Endothelial cell of umbilical vein (primary cell): ENCODE results near the gene PDK1. TPM values are rescaled to one million over a fixed set of nuclear protein-coding genes. Genes with fewer than 3 reads are reported as not detected.
"Not testable (repeated sequence)": the region's sequence is repeated elsewhere in the genome, so short reads cannot be mapped to it uniquely, and the experiment has no call there.

Source experiments
- BruUV-seq: library from RNA; stranded (reverse); fragments of 400-500 nt; replicated peaks from 2 replicates; lab custom pipeline; 2021; lab: Mats Ljungman, UMichigan
- CTCF ChIA-PET: fragments of 300-600, 350-600 bp; sonication (Branson Sonifier 250); formaldehyde crosslinking; loops from one replicate; lab custom pipeline; 2021; ENCODE audit warnings: antibody characterized with exemption, inconsistent platforms; lab: Charles Lee
- POLR2A ChIA-PET: fragments of 300-600, 350-600 bp; sonication (Branson Sonifier 250); formaldehyde crosslinking; loops from one replicate; lab custom pipeline; 2021; ENCODE audit warnings: antibody characterized with exemption, inconsistent platforms; lab: Charles Lee
- DNase-seq: peaks from one replicate; pipeline ENCODE4 v3.0.0-alpha.2; 2011; ENCODE audit warnings: low read depth, low spot score
- FAIRE-seq: peaks from 2 replicates; lab custom pipeline; 2011; peaks lifted over from hg19 to GRCh38; lab: Jason Lieb, UNC
- H2AFZ ChIP-seq: 2 replicates; pipeline ENCODE4 v1.6.0; 2012; ENCODE audit warnings: low read depth, low read length, control low read depth, inconsistent platforms
- H3K27ac ChIP-seq: 2 replicates; pipeline ENCODE4 v1.5.1; 2011; ENCODE audit warnings: low read depth, mild to moderate bottlenecking, control low read depth, low read length, moderate library complexity; ENCODE audit not compliant: insufficient read depth
- H3K27me3 ChIP-seq, 2 experiments: 2 replicates each; pipeline versions ENCODE4 v1.6.0 to v1.6.1; 2011; ENCODE audit warnings: low read length in 2 of 2, mixed read lengths in 1 of 2; ENCODE audit not compliant: control insufficient read depth in 2 of 2, insufficient read depth in 2 of 2
- H3K36me3 ChIP-seq, 2 experiments: 2 replicates in 1 of 2; 3 replicates in 1 of 2; pipeline ENCODE4 v1.5.1; 2011; ENCODE audit warnings: low read length in 2 of 2, mild to moderate bottlenecking in 1 of 2, moderate library complexity in 1 of 2; ENCODE audit not compliant: control insufficient read depth in 2 of 2, insufficient read depth in 2 of 2; ENCODE audit errors: extremely low read depth in 1 of 2
- H3K4me1 ChIP-seq: 3 replicates; pipeline ENCODE4 v1.5.1; 2011; ENCODE audit warnings: mild to moderate bottlenecking, low read length; ENCODE audit not compliant: control insufficient read depth, insufficient read depth; ENCODE audit errors: extremely low read depth
- H3K4me2 ChIP-seq: 2 replicates; pipeline ENCODE4 v1.6.1; 2011; ENCODE audit warnings: low read length, control low read depth, mixed read lengths; ENCODE audit not compliant: insufficient read depth
- H3K4me3 ChIP-seq, 3 experiments: fragments of 200-600 bp in 1 of 3; sonication (generic), shearing (Covaris generic) in 1 of 3; replicated peaks in 1 of 3; 2 replicates each; pipeline ENCODE4 v1.5.1; 2011 to 2016; ENCODE audit warnings: control low read depth in 3 of 3, low read length in 3 of 3, mild to moderate bottlenecking in 2 of 3, inconsistent platforms in 1 of 3, low read depth in 1 of 3, moderate library complexity in 1 of 3; ENCODE audit not compliant: insufficient read depth in 1 of 3
- H3K79me2 ChIP-seq: 2 replicates; pipeline ENCODE4 v1.6.0; 2012; ENCODE audit warnings: low read length, inconsistent platforms; ENCODE audit not compliant: control insufficient read depth, insufficient read depth
- H3K9ac ChIP-seq: replicated peaks from 2 replicates; pipeline ENCODE3; 2011; ENCODE audit warnings: low read length, control low read depth; ENCODE audit not compliant: insufficient read depth; ENCODE audit errors: extremely low read depth
- H3K9me1 ChIP-seq: replicated peaks from 3 replicates; pipeline ENCODE4 v1.6.0; 2011; ENCODE audit warnings: mild to moderate bottlenecking, low read length; ENCODE audit not compliant: control insufficient read depth, insufficient read depth; ENCODE audit errors: extremely low read depth
- H3K9me3 ChIP-seq: replicated peaks from 2 replicates; pipeline ENCODE4 v1.5.1; 2012; ENCODE audit warnings: low read length, inconsistent platforms; ENCODE audit not compliant: control insufficient read depth, insufficient read depth
- H4K20me1 ChIP-seq: replicated peaks from 2 replicates; pipeline ENCODE3; 2011; ENCODE audit warnings: mild to moderate bottlenecking, low read length; ENCODE audit not compliant: control insufficient read depth, insufficient read depth; ENCODE audit errors: extremely low read depth
- EZH2 ChIP-seq: IDR thresholded peaks from 2 replicates; pipeline ENCODE4 v1.6.1; 2012; ENCODE audit warnings: borderline replicate concordance, low read depth, mild to moderate bottlenecking, moderate library complexity, low read length, inconsistent platforms; ENCODE audit not compliant: severe bottlenecking
- FOS ChIP-seq: IDR thresholded peaks from 2 replicates; pipeline ENCODE4 v1.6.1; 2011; ENCODE audit warnings: mild to moderate bottlenecking, low read length, moderate library complexity, borderline replicate concordance; ENCODE audit not compliant: insufficient read depth
- POLR2AphosphoS5 ChIP-seq: IDR thresholded peaks from 2 replicates; pipeline ENCODE4 v1.6.1; 2012; ENCODE audit warnings: low read depth, mild to moderate bottlenecking, control low read depth, low read length, moderate library complexity; ENCODE audit not compliant: insufficient read depth
- dilution Hi-C: fragments of 300-500 bp; cut with MboI; formaldehyde crosslinking; loops from one replicate; pipeline ENCODE4 v1.15.0; 2019; ENCODE audit warnings: low sequenced_read_pairs; ENCODE audit not compliant: extremely low pct_ligation_motif_present
- intact Hi-C: fragments of 100-400 bp; cut with micrococcal nuclease; formaldehyde crosslinking; loops from one replicate; pipeline ENCODE4 v1.10.0; 2022
- polyA plus RNA-seq, 4 experiments: library from polyadenylated mRNA; depleted of rRNA in 3 of 4; stranded (reverse) in 3 of 4; unstranded in 1 of 4; fragments of >200 nt; gene quantifications; 2 replicates each; pipeline versions ENCODE4 v1.2.1 to v1.2.3, GENCODE V29; 2011 to 2012; ENCODE audit warnings: missing spikeins in 1 of 4
- total RNA-seq: library from RNA; stranded (reverse); gene quantifications from 2 replicates; pipeline ENCODE4 v1.2.3, GENCODE V29; 2021
- TF ChIP-seq, protein P1 (sequence below), 2 donors: IDR thresholded peaks; 1 replicate in 1 of 2; 2 replicates in 1 of 2; pipeline ENCODE4 v1.5.1; 2011; ENCODE audit warnings: low read length in 2 of 2, mild to moderate bottlenecking in 2 of 2, moderate library complexity in 2 of 2, control low read depth in 1 of 2, inconsistent platforms in 1 of 2, low read depth in 1 of 2; ENCODE audit not compliant: insufficient read depth in 1 of 2; ENCODE audit errors: extremely low read depth in 1 of 2

PDK1 gene
- total and polyA plus RNA-seq, 2 donors (not counting 3 experiments of a cell fraction or from before 2014, with no cell fraction given) = 3.7 to 16.9 TPM

DNA sequence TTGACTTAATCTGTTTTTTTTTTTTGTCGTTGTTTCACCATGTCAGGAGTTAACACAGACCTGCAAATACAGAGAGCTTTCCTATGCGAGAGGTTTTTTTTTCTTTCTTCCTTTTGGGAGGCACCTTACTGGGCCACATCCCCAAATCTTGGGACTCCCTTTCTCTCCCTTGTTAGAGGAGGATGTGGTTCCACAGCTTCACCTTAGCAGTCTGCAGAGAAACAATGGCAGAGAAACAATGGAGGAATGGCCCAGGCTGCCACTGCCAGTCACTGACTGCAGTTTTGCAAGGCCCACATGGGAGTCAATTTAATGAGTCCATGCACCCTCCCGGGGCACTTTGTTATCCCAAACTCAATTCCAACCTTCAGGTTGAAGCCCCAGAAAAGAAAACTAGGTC, 20.8 kb upstream of the PDK1 start:
- no peak for DNase-seq
- H3K9ac ChIP-seq = no peak overlapping the region
- no peaks in the 10 kb centered on the region for H3K4me1 ChIP-seq
- FAIRE-seq = no peak
- H2AFZ ChIP-seq = no peak overlapping the region
- no peak for TF ChIP-seq EZH2
- no peak for TF ChIP-seq FOS
- no peak for TF ChIP-seq POLR2AphosphoS5
- TF ChIP-seq, protein P1, sequence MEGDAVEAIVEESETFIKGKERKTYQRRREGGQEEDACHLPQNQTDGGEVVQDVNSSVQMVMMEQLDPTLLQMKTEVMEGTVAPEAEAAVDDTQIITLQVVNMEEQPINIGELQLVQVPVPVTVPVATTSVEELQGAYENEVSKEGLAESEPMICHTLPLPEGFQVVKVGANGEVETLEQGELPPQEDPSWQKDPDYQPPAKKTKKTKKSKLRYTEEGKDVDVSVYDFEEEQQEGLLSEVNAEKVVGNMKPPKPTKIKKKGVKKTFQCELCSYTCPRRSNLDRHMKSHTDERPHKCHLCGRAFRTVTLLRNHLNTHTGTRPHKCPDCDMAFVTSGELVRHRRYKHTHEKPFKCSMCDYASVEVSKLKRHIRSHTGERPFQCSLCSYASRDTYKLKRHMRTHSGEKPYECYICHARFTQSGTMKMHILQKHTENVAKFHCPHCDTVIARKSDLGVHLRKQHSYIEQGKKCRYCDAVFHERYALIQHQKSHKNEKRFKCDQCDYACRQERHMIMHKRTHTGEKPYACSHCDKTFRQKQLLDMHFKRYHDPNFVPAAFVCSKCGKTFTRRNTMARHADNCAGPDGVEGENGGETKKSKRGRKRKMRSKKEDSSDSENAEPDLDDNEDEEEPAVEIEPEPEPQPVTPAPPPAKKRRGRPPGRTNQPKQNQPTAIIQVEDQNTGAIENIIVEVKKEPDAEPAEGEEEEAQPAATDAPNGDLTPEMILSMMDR (IDR thresholded peaks at IDR 0.05; ENCODE audit: extremely low read depth in 1 of 2, insufficient read depth in 1 of 2, low read depth in 1 of 2, low read length in 2 of 2) = no peak
- no peaks in the 10 kb centered on the region for H3K36me3 ChIP-seq
- no peaks in the 10 kb centered on the region for H3K9me1 ChIP-seq
- no peak overlapping the region for H3K27ac ChIP-seq
- no peaks in the 10 kb centered on the region for H4K20me1 ChIP-seq
- intact Hi-C loops = no loop called here
- H3K9me3 ChIP-seq = peaks cover 2% of the 10 kb centered on the region
- BruUV-seq = no TSS peak
- POLR2A ChIA-PET = no interaction called here
- H3K79me2 ChIP-seq = no peaks in the 10 kb centered on the region
- CTCF ChIA-PET = interaction anchor here (1.3 kb wide), 1 partner anchor 24 kb away, joined by 3 read pairs; no protein-coding TSS in a partner anchor
- dilution Hi-C loops = no loop called here
- H3K27me3 ChIP-seq = no peaks in the 10 kb centered on the region
- H3K4me2 ChIP-seq = no peak overlapping the region
- no peak overlapping the region for H3K4me3 ChIP-seq

DNA sequence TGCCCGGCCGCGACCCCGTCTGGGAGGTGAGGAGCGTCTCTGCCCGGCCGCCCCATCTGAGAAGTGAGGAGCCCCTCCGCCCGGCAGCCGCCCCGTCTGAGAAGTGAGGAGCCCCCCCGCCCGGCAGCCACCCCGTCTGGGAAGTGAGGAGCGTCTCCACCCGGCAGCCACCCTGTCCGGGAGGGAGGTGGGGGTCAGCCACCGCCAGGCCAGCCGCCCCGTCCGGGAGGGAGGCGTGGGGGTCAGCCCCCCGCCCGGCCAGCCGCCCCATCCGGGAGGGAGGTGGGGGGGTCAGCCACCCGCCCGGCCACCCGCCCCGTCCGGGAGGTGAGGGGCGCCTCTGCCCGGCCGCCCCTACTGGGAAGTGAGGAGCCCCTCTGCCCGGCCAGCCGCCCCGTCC, 18.0 kb upstream of the PDK1 start:
- H3K9me1 ChIP-seq, POLR2A ChIA-PET: not testable (repeated sequence)

More for the DNA sequence above, 18.0 kb upstream of the PDK1 start:
- H4K20me1 ChIP-seq, H3K9ac ChIP-seq, dilution Hi-C loops, intact Hi-C loops, DNase-seq, H3K27me3 ChIP-seq, H3K27ac ChIP-seq, BruUV-seq, H3K4me3 ChIP-seq, FAIRE-seq, H3K79me2 ChIP-seq, H2AFZ ChIP-seq, H3K4me1 ChIP-seq, H3K36me3 ChIP-seq, H3K4me2 ChIP-seq, H3K9me3 ChIP-seq, CTCF ChIA-PET: not testable (repeated sequence)
